ENCODE data around the gene TNFRSF14.
"Not testable (repeated sequence)": the region's sequence is repeated elsewhere in the genome, so short reads cannot be mapped to it uniquely, and the experiment has no call there.

TNFRSF14 gene

GRCh38 chr1:2538872-2539271 is 17.3 kb upstream of the TNFRSF14 start:
- DNase-seq (ENCODE audit: low spot score): no peak

GRCh38 chr1:2539312-2539907 is 16.8 kb upstream of the TNFRSF14 start:
- DNase-seq (ENCODE audit: low spot score): no peak

- no peak for DNase-seq (ENCODE audit: low spot score)
Measured at GRCh38 chr1:2540816-2541492, 15.2 kb upstream of the TNFRSF14 start.

GRCh38 chr1:2541619-2542245 is 14.4 kb upstream of the TNFRSF14 start:
- DNase-seq (ENCODE audit: low spot score): no peak

- DNase-seq (ENCODE audit: low spot score): no peak
Measured at GRCh38 chr1:2542246-2542915, 13.8 kb upstream of the TNFRSF14 start.

GRCh38 chr1:2543543-2544092 is 12.6 kb upstream of the TNFRSF14 start:
- no peak for DNase-seq (ENCODE audit: low spot score)

GRCh38 chr1:2544093-2544874 is 11.9 kb upstream of the TNFRSF14 start:
- no peak for DNase-seq (ENCODE audit: low spot score)

GRCh38 chr1:2544875-2545640 is 11.1 kb upstream of the TNFRSF14 start:
- DNase-seq (ENCODE audit: low spot score): no peak

- peak; percentile 80 for DNase-seq (ENCODE audit: low spot score)
Measured at GRCh38 chr1:2545754-2546514, 10.2 kb upstream of the TNFRSF14 start.

- peak; percentile 79 for DNase-seq (ENCODE audit: low spot score)
Measured at GRCh38 chr1:2546515-2547209, 9.5 kb upstream of the TNFRSF14 start.

- no peak for DNase-seq (ENCODE audit: low spot score)
Measured at GRCh38 chr1:2547210-2548067, 8.7 kb upstream of the TNFRSF14 start.

- peak; percentile 84 for DNase-seq (ENCODE audit: low spot score)
Measured at GRCh38 chr1:2548068-2548589, 8.0 kb upstream of the TNFRSF14 start.

- not testable (repeated sequence) for DNase-seq (ENCODE audit: low spot score)
Measured at GRCh38 chr1:2549367-2550029, 6.7 kb upstream of the TNFRSF14 start.

GRCh38 chr1:2550309-2550861 is 5.8 kb upstream of the TNFRSF14 start:
- not testable (repeated sequence) for DNase-seq (ENCODE audit: low spot score)

- not testable (repeated sequence) for DNase-seq (ENCODE audit: low spot score)
Measured at GRCh38 chr1:2551544-2551943, 4.6 kb upstream of the TNFRSF14 start.

GRCh38 chr1:2552189-2552588 is 4.0 kb upstream of the TNFRSF14 start:
- no peak for DNase-seq (ENCODE audit: low spot score)

- not testable (repeated sequence) for DNase-seq (ENCODE audit: low spot score)
Measured at GRCh38 chr1:2553076-2553475, 3.1 kb upstream of the TNFRSF14 start.
